K562 (cell line): ENCODE measurements around the gene THAP5. TPM values are rescaled to one million over a fixed set of nuclear protein-coding genes. Genes with fewer than 3 reads are reported as not detected.

Source experiments
- CEBPB ChIP-seq: fragments of 450-650 bp; IDR thresholded peaks from 2 replicates; pipeline ENCODE4 v1.6.1; 2016; ENCODE audit warnings: missing genetic modification characterization, missing compliant biosample characterization
- CREB1 ChIP-seq, 2 experiments: sonication (generic) in 1 of 2; formaldehyde crosslinking in 1 of 2; IDR thresholded peaks; 2 replicates each; pipeline versions ENCODE4 v1.6.1 to v1.8.0; 2012 to 2022; ENCODE audit warnings: inconsistent platforms in 1 of 2, mild to moderate bottlenecking in 1 of 2, missing genetic modification reagents in 1 of 2, moderate library complexity in 1 of 2
- EZH2 ChIP-seq: IDR thresholded peaks from 2 replicates; pipeline ENCODE4 v1.6.1; 2012; ENCODE audit warnings: low read depth, mild to moderate bottlenecking, inconsistent platforms, low read length, borderline replicate concordance
- JUND ChIP-seq, 2 experiments: IDR thresholded peaks; 2 replicates in 1 of 2; 3 replicates in 1 of 2; pipeline ENCODE4 v1.6.1; 2011; ENCODE audit warnings: borderline replicate concordance in 2 of 2, low read depth in 2 of 2, low read length in 2 of 2, improper control_type of control experiment in 1 of 2, missing biosample characterization in 1 of 2, missing genetic modification characterization in 1 of 2, missing genetic modification reagents in 1 of 2
- MEIS2 ChIP-seq: fragments of 450-650 bp; IDR thresholded peaks from 2 replicates; pipeline ENCODE4 v1.6.1; 2014; ENCODE audit warnings: mild to moderate bottlenecking; ENCODE audit not compliant: partially characterized antibody
- THRAP3 ChIP-seq: fragments of 450-650 bp; IDR thresholded peaks from 2 replicates; pipeline ENCODE4 v1.6.1; 2016; ENCODE audit warnings: mild to moderate bottlenecking, inconsistent platforms, borderline replicate concordance
- U2AF2 ChIP-seq: fragments of 200-400 bp; formaldehyde crosslinking; optimal IDR thresholded peaks from 2 replicates; pipeline ENCODE3; 2017; ENCODE audit warnings: low read depth, mild to moderate bottlenecking, low read length
- ZNF76 ChIP-seq: fragments of 250-450 bp; sonication (Bioruptor Pico); IDR thresholded peaks from 2 replicates; pipeline ENCODE4 v1.4.0; 2020; ENCODE audit warnings: mild to moderate bottlenecking, moderate library complexity, borderline replicate concordance
- polyA plus RNA-seq, 8 experiments: library from polyadenylated mRNA; depleted of rRNA in 4 of 8; stranded (reverse) in 5 of 8; unstranded in 3 of 8; fragments of >200 nt; fragmentation: Nextera tagmentation in 2 of 8; fragmentation: Illumina TruSeq in 1 of 8; extraction: Ambion mirVana in 2 of 8; extraction: Trizol in 1 of 8; gene quantifications; 2 replicates each; pipeline versions ENCODE4 v1.2.1 to v1.2.3, GENCODE V29; 2011 to 2014; ENCODE audit warnings: inconsistent platforms in 1 of 8, missing spikeins in 1 of 8
- total RNA-seq, 7 experiments: library from RNA; depleted of rRNA in 6 of 7; stranded (reverse); fragments of >200 nt in 6 of 7; fragmentation: Illumina TruSeq in 2 of 7; extraction: Trizol in 2 of 7; gene quantifications; 2 replicates each; pipeline versions ENCODE4 v1.2.1 to v1.2.3, GENCODE V29; 2011 to 2021; ENCODE audit warnings: low replicate concordance in 1 of 7
- TF ChIP-seq, protein P1 (sequence below): sonication (generic); formaldehyde crosslinking; IDR thresholded peaks from 2 replicates; pipeline ENCODE4 v1.5.0; 2020; ENCODE audit warnings: missing genetic modification reagents
- TF ChIP-seq, protein P2 (sequence below): fragments of 450-650 bp; IDR thresholded peaks from 2 replicates; pipeline ENCODE4 v1.6.1; 2017; ENCODE audit warnings: antibody characterized with exemption, mild to moderate bottlenecking
- TF ChIP-seq, protein P3 (sequence below), 3 experiments: fragments of 200-800 bp in 1 of 3; sonication (Bioruptor generic) in 1 of 3; sonication (generic) in 1 of 3; formaldehyde crosslinking in 1 of 3; IDR thresholded peaks; 2 replicates each; pipeline versions ENCODE4 v1.6.1 to v1.8.0; 2016 to 2022; ENCODE audit warnings: mild to moderate bottlenecking in 2 of 3, missing compliant biosample characterization in 2 of 3, missing genetic modification characterization in 2 of 3, missing genetic modification reagents in 1 of 3
- TF ChIP-seq, protein P4 (sequence below), 2 experiments: fragments of 450-650 bp; IDR thresholded peaks; 2 replicates each; pipeline ENCODE4 v1.6.1; 2018; ENCODE audit warnings: mild to moderate bottlenecking in 2 of 2, low read depth in 1 of 2; ENCODE audit not compliant: partially characterized antibody in 2 of 2

THAP5 gene
- total and polyA plus RNA-seq, 9 of the 15 experiments (the other 6 are each of a cell fraction or from before 2014, with no cell fraction given): 16.5 to 58.1 (median 28.2) TPM

DNA sequence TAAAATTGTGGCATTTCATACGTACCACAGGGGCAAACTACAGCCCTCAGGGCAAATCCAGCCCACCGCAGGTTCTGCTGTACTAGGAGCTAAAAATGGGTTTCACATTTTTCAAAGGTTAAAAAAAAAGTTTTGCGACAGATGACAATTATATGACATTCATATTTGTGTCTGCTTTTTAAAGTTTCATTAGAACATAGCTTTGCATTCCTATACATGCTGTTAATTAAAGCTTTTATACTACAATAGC is 42.8 kb downstream of the THAP5 start (continued):
- TF ChIP-seq, protein P1, sequence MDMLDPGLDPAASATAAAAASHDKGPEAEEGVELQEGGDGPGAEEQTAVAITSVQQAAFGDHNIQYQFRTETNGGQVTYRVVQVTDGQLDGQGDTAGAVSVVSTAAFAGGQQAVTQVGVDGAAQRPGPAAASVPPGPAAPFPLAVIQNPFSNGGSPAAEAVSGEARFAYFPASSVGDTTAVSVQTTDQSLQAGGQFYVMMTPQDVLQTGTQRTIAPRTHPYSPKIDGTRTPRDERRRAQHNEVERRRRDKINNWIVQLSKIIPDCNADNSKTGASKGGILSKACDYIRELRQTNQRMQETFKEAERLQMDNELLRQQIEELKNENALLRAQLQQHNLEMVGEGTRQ (CRISPR knock-in tag): no peak
- TF ChIP-seq U2AF2 (no peak), EZH2 (no peak), THRAP3 (0 out of 2 replicates have a peak, but pooled peaks have one; percentile 25), ZNF76 (CRISPR knock-in tag) (no peak), CREB1 (IDR thresholded peaks at IDR 0.05) (no peak), CREB1 (CRISPR knock-in tag; IDR thresholded peaks at IDR 0.05) (no peak), CEBPB (tag) (no peak), JUND (IDR thresholded peaks at IDR 0.05; ENCODE audit: borderline replicate concordance, low read depth, low read length) (no peak), JUND (tag; IDR thresholded peaks at IDR 0.05; ENCODE audit: borderline replicate concordance, low read depth, low read length) (no peak), MEIS2 (no peak)
- TF ChIP-seq, protein P2, sequence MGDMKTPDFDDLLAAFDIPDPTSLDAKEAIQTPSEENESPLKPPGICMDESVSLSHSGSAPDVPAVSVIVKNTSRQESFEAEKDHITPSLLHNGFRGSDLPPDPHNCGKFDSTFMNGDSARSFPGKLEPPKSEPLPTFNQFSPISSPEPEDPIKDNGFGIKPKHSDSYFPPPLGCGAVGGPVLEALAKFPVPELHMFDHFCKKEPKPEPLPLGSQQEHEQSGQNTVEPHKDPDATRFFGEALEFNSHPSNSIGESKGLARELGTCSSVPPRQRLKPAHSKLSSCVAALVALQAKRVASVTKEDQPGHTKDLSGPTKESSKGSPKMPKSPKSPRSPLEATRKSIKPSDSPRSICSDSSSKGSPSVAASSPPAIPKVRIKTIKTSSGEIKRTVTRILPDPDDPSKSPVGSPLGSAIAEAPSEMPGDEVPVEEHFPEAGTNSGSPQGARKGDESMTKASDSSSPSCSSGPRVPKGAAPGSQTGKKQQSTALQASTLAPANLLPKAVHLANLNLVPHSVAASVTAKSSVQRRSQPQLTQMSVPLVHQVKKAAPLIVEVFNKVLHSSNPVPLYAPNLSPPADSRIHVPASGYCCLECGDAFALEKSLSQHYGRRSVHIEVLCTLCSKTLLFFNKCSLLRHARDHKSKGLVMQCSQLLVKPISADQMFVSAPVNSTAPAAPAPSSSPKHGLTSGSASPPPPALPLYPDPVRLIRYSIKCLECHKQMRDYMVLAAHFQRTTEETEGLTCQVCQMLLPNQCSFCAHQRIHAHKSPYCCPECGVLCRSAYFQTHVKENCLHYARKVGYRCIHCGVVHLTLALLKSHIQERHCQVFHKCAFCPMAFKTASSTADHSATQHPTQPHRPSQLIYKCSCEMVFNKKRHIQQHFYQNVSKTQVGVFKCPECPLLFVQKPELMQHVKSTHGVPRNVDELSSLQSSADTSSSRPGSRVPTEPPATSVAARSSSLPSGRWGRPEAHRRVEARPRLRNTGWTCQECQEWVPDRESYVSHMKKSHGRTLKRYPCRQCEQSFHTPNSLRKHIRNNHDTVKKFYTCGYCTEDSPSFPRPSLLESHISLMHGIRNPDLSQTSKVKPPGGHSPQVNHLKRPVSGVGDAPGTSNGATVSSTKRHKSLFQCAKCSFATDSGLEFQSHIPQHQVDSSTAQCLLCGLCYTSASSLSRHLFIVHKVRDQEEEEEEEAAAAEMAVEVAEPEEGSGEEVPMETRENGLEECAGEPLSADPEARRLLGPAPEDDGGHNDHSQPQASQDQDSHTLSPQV: 0 out of 2 replicates have a peak, but pooled peaks have one; percentile 67
- TF ChIP-seq, protein P3, sequence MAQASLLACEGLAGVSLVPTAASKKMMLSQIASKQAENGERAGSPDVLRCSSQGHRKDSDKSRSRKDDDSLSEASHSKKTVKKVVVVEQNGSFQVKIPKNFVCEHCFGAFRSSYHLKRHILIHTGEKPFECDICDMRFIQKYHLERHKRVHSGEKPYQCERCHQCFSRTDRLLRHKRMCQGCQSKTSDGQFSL (CRISPR knock-in tag; IDR thresholded peaks at IDR 0.05): no peak
- TF ChIP-seq, protein P3 (tag; IDR thresholded peaks at IDR 0.05): no peak
- TF ChIP-seq, protein P4, sequence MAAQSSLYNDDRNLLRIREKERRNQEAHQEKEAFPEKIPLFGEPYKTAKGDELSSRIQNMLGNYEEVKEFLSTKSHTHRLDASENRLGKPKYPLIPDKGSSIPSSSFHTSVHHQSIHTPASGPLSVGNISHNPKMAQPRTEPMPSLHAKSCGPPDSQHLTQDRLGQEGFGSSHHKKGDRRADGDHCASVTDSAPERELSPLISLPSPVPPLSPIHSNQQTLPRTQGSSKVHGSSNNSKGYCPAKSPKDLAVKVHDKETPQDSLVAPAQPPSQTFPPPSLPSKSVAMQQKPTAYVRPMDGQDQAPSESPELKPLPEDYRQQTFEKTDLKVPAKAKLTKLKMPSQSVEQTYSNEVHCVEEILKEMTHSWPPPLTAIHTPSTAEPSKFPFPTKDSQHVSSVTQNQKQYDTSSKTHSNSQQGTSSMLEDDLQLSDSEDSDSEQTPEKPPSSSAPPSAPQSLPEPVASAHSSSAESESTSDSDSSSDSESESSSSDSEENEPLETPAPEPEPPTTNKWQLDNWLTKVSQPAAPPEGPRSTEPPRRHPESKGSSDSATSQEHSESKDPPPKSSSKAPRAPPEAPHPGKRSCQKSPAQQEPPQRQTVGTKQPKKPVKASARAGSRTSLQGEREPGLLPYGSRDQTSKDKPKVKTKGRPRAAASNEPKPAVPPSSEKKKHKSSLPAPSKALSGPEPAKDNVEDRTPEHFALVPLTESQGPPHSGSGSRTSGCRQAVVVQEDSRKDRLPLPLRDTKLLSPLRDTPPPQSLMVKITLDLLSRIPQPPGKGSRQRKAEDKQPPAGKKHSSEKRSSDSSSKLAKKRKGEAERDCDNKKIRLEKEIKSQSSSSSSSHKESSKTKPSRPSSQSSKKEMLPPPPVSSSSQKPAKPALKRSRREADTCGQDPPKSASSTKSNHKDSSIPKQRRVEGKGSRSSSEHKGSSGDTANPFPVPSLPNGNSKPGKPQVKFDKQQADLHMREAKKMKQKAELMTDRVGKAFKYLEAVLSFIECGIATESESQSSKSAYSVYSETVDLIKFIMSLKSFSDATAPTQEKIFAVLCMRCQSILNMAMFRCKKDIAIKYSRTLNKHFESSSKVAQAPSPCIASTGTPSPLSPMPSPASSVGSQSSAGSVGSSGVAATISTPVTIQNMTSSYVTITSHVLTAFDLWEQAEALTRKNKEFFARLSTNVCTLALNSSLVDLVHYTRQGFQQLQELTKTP (IDR thresholded peaks at IDR 0.05; ENCODE audit: low read depth in 1 of 2, partially characterized antibody in 2 of 2): peak in 1 of 2 experiments; percentile 4
